ENCODE results near the gene DPYSL5.
A peak's percentile ranks its signal among the peaks of the same experiment; 100 is the strongest.
"Not testable (repeated sequence)": the region's sequence is repeated elsewhere in the genome, so short reads cannot be mapped to it uniquely, and the experiment has no call there.

The DPYSL5 gene, protein sequence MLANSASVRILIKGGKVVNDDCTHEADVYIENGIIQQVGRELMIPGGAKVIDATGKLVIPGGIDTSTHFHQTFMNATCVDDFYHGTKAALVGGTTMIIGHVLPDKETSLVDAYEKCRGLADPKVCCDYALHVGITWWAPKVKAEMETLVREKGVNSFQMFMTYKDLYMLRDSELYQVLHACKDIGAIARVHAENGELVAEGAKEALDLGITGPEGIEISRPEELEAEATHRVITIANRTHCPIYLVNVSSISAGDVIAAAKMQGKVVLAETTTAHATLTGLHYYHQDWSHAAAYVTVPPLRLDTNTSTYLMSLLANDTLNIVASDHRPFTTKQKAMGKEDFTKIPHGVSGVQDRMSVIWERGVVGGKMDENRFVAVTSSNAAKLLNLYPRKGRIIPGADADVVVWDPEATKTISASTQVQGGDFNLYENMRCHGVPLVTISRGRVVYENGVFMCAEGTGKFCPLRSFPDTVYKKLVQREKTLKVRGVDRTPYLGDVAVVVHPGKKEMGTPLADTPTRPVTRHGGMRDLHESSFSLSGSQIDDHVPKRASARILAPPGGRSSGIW

GRCh38 chr2:26847655-26848335 is at the start of gene DPYSL5:
Gene DPYSL5, plus strand, starts transcription at chr2:26848132. Its CDS starts 50,368 bp downstream, at chr2:26898500.
- DNase-seq, result peak; percentile 63 to 70

DNA sequence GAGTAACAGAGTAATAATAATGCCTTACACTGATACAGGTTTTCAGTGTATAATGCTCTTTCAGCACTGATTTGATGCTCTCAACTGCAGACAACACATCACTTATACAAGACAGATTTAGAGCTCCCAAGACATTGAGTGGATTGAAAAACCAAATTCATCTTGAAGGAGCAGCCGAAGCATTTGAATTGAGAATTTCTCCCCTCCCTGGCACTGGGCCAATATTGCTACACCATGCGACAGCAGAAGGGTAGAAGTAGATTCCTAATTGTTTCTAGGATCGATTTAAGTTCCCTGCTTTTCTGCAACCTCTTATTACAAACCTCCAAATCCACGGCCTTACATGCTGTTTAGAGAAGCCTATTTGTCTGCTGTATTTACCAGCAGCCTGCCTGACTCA is 46.6 kb upstream of the DPYSL5 start:
- no peak for DNase-seq

DNA sequence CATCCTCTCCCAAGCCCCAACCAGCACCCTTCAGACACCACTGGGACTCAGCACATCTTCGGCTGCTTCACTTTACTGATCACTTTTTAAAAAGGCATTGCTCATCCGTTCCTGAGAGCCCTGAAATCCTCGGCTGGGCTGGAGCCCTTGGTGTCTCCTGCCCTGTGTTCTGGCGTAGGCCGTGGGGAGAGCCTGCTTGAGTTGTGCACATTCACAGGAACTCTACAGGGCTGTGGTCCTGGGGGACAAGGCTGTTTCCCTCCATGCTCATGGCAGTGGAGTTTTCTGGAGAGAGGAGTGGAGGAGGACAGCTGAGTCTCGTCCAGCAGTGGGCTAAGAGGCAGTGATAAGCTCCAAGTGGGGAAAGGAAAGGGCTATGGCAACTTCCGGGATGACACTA is 46.1 kb upstream of the DPYSL5 start:
- DNase-seq, result no peak

DNA sequence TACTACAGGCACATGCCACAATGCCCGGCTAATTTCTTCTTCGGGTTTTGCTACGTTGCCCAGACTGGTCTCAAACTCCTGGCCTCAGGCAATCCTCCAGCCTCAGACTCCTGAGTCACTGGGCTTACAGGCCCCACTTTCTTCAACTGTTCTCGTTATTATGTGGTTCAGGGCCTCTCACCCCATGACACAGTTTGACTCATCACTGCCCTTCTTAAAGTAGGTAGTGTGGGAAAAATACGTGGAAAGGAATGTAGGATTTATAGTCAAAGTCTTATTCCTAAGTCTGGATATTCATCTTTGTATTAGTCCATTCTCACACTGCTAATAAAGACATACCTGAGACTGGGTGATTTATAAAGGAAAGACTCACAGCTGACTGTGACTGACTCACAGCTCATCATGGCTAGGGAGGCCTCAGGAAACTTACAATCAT is 42.7 kb upstream of the DPYSL5 start:
- DNase-seq, result no peak

DNA sequence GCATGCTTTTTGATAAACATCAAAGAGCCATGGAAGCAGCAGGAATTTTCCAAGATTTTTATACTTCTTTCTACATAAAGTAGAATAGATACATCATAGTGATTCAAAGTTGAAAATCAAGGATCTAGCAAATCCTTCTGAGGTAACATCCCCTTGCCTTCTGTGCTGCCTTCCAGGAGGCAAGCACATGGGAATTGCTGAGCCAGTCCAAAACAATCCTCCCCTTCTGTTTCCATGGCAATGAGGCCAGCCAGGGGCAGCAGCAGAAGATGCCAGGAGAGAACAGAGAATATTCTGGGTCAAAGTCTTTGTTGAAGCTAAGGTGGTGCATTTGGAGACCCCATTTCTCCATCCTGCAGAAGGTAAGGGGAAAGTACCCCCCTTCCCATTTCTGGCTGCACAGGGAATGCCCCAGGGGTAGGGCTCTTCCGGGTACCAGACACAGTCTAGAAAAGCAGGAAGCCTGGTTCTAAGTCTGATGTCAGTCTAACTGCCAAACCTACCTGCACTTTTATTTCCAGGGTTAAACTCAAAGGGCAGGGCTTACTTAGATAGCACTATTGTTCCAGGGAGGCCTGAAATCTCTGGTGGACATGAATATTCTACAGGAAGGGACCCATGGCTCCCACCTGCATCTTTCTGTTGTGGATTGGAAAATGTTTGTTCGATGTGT is 40.0 kb upstream of the DPYSL5 start:
- peak in 1 of 2 donors; percentile 5 for DNase-seq

GRCh38 chr2:26809211-26809610 is 38.7 kb upstream of the DPYSL5 start:
- DNase-seq, result no peak

DNA sequence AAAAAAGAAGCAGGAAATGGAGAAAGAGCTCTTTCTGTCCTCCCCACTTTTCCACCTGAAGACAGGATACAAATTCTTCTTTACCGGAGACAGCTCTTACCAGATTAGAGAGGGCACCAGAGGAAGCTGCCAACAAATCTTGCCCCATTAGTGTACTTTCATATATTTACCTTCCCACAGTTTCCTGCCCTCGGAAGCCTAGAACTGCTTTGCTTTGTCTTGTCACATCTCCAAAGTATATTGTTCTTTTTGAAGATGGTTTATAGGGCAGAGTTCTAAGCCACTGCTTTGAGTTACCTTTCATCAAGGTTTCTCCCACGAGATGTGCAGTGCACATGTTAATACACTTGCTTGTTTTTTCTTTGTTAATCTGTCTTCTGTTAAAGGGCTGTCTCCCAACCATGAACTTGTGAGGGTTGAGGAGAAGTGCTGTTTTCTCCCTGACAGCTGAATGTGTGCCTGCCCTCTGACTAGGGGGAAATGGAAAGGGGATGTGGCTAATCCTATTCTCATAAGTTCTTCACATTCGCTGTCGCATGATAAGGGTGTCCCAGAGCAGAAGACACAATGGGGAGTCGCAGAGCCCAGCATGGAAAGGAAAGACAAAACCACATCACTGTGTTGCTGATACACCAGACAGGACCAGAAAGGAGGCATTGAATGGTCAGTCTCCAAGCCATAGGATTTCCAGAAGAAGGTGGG is 37.9 kb upstream of the DPYSL5 start:
- peak; percentile 6 to 21 for DNase-seq

- DNase-seq, result no peak
These were observed 36.7 kb upstream of the DPYSL5 start for GRCh38 chr2:26811261-26811660.

- DNase-seq, result no peak
These were observed 35.9 kb upstream of the DPYSL5 start for GRCh38 chr2:26811791-26812694.

DNA sequence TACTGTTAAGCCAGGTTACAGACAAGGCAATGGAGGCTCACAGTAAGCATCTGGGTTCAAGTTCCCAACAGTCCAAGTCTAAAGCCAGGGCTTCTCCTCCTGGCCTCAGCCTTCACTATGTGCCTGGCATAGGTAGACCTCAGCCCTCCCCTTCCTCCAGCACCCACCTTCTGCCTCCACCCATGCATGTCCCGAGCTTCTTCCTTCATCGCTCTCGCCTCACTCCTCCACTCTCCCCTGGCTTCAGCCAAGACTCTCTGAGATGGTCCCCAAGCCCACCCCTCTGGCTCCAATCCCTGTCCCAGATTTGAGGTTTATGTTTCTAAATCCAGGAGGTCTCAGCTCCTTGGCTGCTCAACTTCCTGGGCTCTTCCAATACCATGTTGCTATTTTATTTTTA is 35.2 kb upstream of the DPYSL5 start:
- DNase-seq, result no peak

GRCh38 chr2:26814072-26814765 is 33.7 kb upstream of the DPYSL5 start:
- DNase-seq, result not testable (repeated sequence)

- DNase-seq, result no peak
These were observed 31.0 kb upstream of the DPYSL5 start for GRCh38 chr2:26816893-26817292.

DNA sequence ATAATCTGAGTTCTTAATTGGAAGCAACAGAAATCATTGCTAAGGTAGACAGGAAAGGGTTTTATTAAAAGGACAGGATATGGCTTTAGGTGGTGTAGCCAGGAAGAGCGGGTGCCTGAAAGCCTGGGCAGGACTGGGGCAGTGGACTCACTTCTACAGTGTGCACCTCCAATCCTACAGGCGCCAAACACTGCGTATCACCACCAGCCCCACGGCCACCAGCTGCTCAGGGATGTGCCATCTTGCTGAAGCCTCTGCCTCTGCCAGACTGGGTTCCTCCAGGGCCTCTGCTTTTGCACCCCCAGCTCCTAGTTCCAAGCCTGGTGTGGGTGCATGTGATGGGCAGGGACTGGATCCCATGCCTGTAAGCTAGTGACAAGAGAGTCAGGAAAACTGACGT is 29.7 kb upstream of the DPYSL5 start:
- no peak for DNase-seq

GRCh38 chr2:26818972-26819371 is 29.0 kb upstream of the DPYSL5 start:
- no peak for DNase-seq

GRCh38 chr2:26820932-26821331 is 27.0 kb upstream of the DPYSL5 start:
- DNase-seq, result no peak

DNA sequence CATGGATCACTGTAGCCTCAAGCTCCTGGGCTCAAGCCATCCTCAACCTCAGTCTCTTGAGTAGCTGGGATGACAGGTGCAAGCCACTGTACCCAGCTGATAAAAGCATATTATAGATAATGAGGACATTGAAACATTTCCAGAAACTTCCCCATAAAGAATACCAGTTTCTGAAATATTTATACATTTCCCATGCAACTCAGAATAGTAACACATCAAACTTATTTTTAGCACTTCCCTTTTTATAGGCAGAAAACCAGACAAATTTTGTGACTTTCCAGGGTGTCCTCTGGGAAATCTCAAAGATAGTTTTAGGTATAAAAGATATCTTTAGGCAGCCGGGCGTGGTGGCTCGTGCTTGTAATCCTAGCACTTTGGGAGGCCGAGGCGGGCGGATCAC is 25.1 kb upstream of the DPYSL5 start:
- DNase-seq, result no peak

DNA sequence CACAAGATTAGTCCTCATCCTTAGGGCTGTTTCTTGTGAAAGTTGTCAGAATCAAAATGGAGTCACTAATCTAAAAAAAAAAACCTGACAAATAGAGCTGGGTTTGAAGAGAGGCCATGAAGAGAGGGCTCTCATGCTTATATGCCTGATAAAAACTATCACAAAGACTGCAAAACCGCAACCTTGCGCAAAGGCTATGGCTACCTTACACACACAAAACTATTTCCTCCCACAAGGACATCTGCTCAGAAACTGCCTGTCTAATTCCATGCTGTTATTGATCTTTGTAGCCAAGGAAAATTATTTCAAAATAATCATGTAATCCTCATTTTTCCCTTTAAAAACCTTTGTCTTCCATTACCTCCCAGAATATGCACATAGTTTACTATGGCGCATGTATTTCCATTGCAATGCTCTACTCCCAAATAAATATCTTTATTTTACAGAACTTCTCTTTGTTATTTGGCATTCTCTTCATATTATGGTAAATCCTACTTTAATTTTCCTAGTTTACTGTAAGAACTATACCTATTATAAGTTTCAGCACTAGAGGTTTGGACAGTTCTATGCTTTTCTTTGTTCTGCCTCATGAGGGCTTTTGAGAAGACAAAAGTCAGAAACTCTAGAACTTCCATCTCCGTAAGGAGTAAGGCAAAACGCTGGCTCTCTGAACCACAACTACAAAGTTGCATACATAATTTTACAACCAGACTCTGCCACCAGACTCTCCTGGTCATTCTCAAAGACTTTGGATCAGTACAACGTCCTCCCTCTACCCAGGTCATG is 9.6 kb upstream of the DPYSL5 start:
- DNase-seq, result no peak

GRCh38 chr2:26840937-26841610 is 6.9 kb upstream of the DPYSL5 start:
- DNase-seq, result no peak

- peak in 1 of 2 donors; percentile 34 for DNase-seq
These were observed 4.9 kb upstream of the DPYSL5 start for GRCh38 chr2:26843041-26843440.
